OCI-LY3 (cell line): ENCODE results near the gene MCRS1.

Experiments used
- EZH2phosphoT487 ChIP-seq: fragments of 200-600 bp; shearing (Covaris generic); IDR thresholded peaks from 2 replicates; pipeline ENCODE4 v1.6.1; 2018; ENCODE audit warnings: antibody characterized with exemption, mixed run types, low read depth
- TF ChIP-seq, protein P1 (sequence below): fragments of 200-600, 300-600 bp; sonication (generic); IDR thresholded peaks from 2 replicates; pipeline ENCODE4 v1.5.1; 2014; ENCODE audit warnings: antibody characterized with exemption, low read length, low read depth

DNA sequence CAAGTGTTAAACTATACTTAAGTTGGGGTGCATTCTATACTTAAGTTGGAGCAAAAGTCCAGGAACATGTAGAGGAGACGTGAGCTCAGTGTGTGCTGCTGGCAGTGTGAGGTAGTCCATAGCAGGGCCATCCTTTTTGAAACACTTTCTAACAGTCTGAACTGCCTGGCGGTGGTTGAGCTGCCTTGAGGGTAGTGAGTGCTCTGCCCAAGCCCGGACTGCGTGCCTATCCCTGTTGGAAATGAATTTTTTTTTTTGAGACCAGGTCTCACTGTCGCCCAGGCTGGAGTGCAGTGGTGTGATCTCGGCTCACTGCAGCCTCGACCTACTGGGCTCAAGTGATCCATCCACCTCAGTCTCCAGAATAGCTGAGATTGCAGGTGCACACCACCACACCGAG is 15.0 kb downstream of the MCRS1 start:
- TF ChIP-seq, protein P1, sequence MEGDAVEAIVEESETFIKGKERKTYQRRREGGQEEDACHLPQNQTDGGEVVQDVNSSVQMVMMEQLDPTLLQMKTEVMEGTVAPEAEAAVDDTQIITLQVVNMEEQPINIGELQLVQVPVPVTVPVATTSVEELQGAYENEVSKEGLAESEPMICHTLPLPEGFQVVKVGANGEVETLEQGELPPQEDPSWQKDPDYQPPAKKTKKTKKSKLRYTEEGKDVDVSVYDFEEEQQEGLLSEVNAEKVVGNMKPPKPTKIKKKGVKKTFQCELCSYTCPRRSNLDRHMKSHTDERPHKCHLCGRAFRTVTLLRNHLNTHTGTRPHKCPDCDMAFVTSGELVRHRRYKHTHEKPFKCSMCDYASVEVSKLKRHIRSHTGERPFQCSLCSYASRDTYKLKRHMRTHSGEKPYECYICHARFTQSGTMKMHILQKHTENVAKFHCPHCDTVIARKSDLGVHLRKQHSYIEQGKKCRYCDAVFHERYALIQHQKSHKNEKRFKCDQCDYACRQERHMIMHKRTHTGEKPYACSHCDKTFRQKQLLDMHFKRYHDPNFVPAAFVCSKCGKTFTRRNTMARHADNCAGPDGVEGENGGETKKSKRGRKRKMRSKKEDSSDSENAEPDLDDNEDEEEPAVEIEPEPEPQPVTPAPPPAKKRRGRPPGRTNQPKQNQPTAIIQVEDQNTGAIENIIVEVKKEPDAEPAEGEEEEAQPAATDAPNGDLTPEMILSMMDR: no peak
- TF ChIP-seq EZH2phosphoT487: no peak
